GM15510 (cell line): Measurements from ENCODE around the gene WIF1.

ENCODE experiments used
- POLR2A ChIP-seq: IDR thresholded peaks from 3 replicates; pipeline ENCODE4 v1.6.1; 2011; ENCODE audit warnings: borderline replicate concordance; ENCODE audit not compliant: insufficient read length; ENCODE audit errors: extremely low read depth

WIF1 gene

DNA sequence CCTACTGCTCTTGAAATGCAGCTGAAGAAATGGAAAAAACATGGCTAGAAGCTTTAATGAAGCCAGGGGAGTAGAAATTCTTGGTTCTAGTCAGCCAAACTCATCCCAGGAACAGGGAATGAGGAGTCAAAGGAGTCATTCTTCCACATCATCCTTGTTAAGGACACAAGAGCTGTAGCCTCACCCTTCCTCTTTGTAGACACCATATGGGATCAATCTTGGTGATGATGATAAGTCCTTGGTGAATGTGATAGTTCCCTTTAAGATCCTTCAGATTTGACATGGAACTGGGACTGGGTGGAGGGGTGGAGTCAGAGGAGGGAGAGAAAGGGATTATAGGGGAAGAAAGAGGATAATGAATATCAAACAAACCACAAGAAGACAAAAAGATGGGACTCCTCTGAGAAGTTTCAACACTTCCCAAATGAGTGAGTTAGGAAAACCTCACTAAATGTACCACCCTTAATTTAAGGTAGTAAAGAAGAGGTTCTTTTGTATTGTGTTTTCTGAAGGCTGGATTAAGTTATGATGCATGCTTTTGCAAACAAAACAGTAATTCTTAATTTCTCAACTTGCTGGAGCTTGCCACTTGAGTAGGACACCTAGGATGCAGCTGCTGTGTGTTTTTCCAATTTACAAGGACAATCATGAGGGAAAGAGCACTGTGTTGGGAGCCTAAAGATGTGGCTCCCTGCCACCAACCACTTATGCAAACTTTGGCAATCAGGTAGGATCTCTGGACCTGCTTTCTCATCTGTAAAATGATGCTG lies 104.0 kb downstream of the WIF1 start:
- no peak for TF ChIP-seq POLR2A

DNA sequence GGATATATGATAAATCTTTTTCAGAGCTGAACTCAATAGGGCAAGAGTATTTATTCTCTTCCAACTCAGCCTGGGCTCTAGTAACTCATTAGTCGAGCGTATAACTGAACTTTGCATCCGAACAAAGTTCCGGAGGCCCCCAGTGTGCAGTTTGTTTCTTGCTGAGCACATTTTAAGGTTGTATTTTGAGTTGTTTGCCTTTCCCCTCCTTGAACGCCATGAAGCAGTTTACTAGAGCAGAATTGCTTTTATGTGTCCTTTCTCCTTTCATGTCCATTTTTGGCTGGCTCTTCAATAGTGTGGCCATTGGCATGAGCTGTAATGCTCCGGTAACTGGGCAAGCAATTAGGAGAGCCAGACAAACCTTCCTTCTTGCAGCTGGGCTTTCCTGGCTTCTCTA lies 105.3 kb downstream of the WIF1 start:
- TF ChIP-seq POLR2A = no peak

DNA sequence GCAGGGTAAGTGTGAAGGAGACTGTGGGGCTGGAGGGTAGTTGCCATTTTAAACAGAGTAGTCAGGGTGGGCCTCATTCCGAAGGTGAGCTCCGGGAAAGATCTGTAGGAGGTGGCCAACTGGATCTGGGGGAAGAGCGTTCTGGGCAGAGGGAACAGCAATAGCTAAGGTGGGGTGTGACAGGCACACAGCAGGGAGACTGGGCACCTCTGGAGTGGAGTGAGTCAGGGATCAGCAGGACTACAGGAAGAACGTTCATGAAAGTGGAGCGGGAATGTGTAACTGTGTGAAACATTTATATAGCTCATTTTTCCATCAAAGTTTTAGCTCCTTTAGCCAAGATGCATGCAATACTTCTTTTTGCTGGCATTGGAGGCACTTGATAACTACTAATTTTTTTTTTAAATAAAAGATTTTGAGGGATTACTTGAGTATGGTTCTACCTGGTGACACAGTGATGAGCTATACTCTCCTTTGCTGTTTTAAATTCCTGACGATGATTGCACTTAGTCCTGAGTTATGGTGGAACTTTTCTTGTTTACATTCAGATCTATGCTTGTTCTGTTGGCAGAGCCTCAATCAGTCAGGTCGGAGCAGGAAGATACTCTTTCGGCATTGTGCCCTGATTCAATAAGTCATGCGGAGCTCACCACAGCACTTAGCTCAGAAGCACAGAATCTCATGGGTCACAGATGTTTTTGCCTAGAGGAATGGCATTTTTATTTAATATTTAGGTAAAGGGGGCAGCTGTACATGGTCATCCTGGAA lies 106.4 kb downstream of the WIF1 start:
- TF ChIP-seq POLR2A = no peak

DNA sequence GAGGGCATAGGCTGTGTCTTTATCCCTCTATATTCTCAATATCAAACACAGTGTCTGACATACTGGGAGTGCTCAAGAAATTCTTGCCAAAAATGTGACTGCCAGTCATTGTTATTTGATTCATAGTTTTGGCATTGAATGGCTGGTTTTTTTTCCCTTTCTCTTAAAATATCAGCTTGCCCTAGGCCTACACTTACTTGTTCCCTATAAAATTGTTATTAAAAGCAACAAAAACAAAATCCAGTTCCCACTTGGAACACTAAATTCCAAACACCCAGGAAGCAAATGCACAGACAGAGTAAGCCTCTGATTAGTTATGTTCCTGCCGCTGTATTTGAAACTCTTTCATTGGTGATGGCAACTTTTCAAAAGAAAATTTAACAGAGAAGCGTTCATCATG lies 110.7 kb downstream of the WIF1 start:
- no peak for TF ChIP-seq POLR2A

DNA sequence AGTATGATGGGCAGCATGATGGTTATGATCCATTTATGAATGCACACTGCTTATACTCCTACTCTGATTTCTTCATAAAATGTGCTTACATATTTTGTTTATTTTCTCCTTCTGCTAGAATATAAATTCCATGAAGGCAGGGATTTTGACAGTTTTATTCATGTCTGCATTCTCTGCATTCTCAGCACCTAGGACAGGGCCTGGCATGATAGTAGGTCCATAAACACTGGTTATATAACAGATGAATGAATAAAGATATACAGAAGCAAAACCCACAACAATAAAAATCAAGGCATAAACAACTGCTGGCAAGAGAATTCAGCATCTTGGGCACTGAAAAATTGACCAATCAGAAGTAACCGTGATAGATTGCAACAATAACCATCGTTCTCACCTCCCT lies 115.4 kb downstream of the WIF1 start:
- no peak for TF ChIP-seq POLR2A

DNA sequence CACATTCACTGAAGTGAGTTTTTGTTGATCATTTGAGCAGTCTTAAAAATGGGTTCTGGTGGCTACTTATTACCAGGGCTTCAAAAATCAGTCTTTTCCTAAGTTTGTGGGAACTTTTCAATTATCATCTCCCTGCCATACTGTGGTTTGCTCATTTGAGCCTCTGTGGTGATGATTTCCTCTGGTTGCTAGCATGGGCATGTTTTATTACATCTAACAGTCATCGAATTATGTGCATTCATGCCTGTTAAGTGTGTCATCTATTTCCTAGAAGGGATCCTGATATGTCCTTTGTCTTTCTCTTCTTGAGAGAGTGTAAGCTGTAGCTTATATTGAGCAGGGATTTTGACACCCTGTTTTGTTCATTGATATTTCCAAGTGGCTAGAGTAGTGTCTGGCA lies 116.8 kb downstream of the WIF1 start:
- TF ChIP-seq POLR2A = no peak
